ENCODE data around the gene ROR1. TPM values are rescaled to one million over a fixed set of nuclear protein-coding genes. Genes with fewer than 3 reads are reported as not detected.

ROR1 gene
- total RNA-seq, 1 donor from 2014 or later, result 0.26 TPM

DNA sequence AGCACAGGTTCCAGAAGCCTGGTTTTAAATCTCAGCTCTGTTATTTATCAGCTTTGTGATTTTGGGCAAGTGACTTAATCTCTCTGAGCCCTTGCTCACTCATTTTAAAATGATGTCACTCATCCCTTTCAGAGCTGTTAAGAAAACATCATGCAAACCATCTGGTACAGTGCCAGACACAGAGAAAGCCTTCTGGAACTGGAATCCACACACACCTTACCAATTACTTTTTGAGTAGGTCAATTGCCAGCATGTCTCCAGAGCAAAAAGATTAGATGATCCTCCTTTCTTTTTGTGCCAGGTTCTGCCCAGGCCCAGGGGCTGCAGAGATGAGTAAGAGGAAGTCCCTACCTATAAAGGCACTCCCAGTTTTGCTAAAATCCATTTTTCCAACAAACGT, 61.3 kb downstream of the ROR1 start:
- H3K4me3 ChIP-seq (ENCODE audit: low read depth, low read length), result no peak overlapping the region
- FAIRE-seq (no peak), DNase-seq (ENCODE audit: low read depth) (peak; percentile 17)
- no peaks in the 10 kb centered on the region for H3K36me3 ChIP-seq (ENCODE audit: control insufficient read depth, insufficient read depth, low read length)
- no peaks in the 10 kb centered on the region for H3K27me3 ChIP-seq (ENCODE audit: control insufficient read depth, insufficient read depth, low read length)
- TF ChIP-seq, protein P1, sequence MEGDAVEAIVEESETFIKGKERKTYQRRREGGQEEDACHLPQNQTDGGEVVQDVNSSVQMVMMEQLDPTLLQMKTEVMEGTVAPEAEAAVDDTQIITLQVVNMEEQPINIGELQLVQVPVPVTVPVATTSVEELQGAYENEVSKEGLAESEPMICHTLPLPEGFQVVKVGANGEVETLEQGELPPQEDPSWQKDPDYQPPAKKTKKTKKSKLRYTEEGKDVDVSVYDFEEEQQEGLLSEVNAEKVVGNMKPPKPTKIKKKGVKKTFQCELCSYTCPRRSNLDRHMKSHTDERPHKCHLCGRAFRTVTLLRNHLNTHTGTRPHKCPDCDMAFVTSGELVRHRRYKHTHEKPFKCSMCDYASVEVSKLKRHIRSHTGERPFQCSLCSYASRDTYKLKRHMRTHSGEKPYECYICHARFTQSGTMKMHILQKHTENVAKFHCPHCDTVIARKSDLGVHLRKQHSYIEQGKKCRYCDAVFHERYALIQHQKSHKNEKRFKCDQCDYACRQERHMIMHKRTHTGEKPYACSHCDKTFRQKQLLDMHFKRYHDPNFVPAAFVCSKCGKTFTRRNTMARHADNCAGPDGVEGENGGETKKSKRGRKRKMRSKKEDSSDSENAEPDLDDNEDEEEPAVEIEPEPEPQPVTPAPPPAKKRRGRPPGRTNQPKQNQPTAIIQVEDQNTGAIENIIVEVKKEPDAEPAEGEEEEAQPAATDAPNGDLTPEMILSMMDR (IDR thresholded peaks at IDR 0.05; ENCODE audit: insufficient read depth, low read length, severe bottlenecking), result no peak

DNA sequence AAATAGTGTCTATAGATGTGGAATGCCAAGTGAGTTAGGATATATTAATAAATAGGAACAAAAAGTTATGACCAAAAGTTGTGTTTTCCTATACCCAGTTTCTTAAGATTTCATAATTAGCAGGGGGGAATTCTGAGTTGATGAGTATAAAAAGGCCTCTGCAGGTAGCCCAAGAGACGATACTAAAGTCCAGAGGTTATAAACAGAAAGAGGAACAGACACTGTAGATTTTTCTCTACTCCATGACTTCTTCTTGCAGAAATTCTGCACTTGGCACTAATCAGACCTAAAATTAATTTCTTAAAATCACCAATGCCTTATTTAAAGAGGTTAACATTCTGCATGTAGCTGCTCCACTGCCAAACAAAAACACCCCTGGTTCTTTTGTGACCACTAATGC, 62.6 kb downstream of the ROR1 start:
- TF ChIP-seq, protein P1 (IDR thresholded peaks at IDR 0.05; ENCODE audit: insufficient read depth, low read length, severe bottlenecking), result no peak
- no peak for FAIRE-seq
- Histone ChIP-seq H3K4me3 (ENCODE audit: low read depth, low read length) (no peak overlapping the region), H3K36me3 (ENCODE audit: control insufficient read depth, insufficient read depth, low read length) (no peaks in the 10 kb centered on the region), H3K27me3 (ENCODE audit: control insufficient read depth, insufficient read depth, low read length) (no peaks in the 10 kb centered on the region)
- no peak for DNase-seq (ENCODE audit: low read depth)

DNA sequence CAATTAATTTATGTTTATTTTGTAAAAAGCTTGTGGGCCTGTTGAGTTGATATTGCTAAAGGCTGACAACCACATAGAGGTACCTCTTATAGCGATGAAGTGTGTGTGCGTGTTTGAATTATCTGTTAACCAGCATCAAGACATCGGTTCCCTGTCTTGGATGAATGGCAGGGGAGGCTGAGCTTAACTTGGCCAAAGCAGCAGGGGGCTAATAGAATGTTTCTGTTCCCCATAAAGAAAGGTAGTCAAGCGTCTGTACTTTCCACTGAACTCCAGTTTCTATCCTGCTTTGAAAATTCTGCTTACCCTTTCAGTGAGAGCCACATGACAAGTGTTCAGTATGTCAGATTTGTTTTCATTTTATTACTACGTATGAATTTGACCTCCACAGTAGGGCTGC, 63.0 kb downstream of the ROR1 start:
- no peak overlapping the region for H3K4me3 ChIP-seq (ENCODE audit: low read depth, low read length)
- DNase-seq (ENCODE audit: low read depth), result no peak
- no peaks in the 10 kb centered on the region for H3K36me3 ChIP-seq (ENCODE audit: control insufficient read depth, insufficient read depth, low read length)
- TF ChIP-seq, protein P1 (IDR thresholded peaks at IDR 0.05; ENCODE audit: insufficient read depth, low read length, severe bottlenecking), result no peak
- FAIRE-seq, result no peak
- no peaks in the 10 kb centered on the region for H3K27me3 ChIP-seq (ENCODE audit: control insufficient read depth, insufficient read depth, low read length)

DNA sequence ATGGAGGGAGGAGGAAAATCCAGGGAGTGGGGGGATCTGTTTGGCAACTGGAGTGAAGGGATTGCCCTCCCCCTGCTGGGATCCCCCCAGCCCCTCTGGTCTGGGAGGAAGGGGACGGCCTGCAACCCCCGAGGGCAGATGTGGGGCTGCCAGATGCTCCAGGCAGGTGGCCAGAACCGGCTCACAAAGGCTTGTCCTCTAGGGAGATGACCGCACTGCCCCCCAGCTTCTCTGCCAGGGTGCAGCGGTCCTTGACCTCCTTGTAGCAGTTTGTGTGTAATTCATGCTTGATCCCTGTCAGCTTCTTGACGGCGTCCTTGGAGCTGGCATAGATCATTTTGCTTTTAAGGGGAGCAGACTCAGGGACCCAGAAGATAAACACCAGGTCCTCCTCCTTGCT, 69.2 kb downstream of the ROR1 start:
- Histone ChIP-seq H3K36me3 (ENCODE audit: control insufficient read depth, insufficient read depth, low read length) (no peaks in the 10 kb centered on the region), H3K27me3 (ENCODE audit: control insufficient read depth, insufficient read depth, low read length) (no peaks in the 10 kb centered on the region), H3K4me3 (ENCODE audit: low read depth, low read length) (no peak overlapping the region)
- TF ChIP-seq, protein P1 (IDR thresholded peaks at IDR 0.05; ENCODE audit: insufficient read depth, low read length, severe bottlenecking), result no peak
- FAIRE-seq, result no peak
- DNase-seq (ENCODE audit: low read depth), result no peak

DNA sequence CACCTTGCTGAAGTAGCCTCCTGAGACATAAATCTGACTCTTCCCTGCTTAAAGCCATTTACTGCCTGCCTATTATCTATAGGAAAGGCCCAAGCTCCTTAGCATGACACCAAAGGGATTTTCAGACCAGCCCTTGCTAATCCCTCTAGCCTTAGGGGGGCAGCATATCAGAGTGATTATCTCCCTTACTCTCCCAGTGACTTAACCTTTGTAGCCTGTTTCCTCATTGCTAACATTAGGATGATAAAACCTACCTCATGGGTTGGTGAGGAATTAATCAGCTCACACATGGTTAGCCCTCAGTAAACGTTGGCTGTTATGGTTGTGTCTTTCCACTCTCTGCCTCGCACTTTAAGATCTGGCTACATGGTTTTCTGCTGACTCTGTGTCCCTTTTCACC, 70.1 kb downstream of the ROR1 start:
- Histone ChIP-seq H3K27me3 (ENCODE audit: control insufficient read depth, insufficient read depth, low read length) (no peaks in the 10 kb centered on the region), H3K4me3 (ENCODE audit: low read depth, low read length) (no peak overlapping the region), H3K36me3 (ENCODE audit: control insufficient read depth, insufficient read depth, low read length) (no peaks in the 10 kb centered on the region)
- TF ChIP-seq, protein P1 (IDR thresholded peaks at IDR 0.05; ENCODE audit: insufficient read depth, low read length, severe bottlenecking), result no peak
- FAIRE-seq (no peak), DNase-seq (ENCODE audit: low read depth) (no peak)

DNA sequence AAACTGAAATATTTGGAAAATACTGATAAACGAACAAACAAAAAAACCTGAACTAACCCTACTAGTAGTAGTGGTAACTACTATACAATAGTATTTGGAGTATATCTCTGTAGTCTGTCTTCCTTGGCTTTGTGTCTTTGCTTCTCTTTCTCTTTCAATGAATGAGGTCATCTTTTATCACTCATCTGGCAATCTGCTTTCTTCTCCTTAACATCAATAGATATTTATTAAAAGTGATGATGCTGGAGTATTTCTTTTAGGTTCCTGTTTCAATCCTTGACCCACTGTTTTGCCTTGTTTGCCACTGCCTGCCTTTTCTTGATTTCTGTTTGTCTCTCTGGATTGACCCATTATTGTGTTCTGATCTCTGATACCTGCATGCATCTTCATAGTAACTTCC, 71.5 kb downstream of the ROR1 start:
- Histone ChIP-seq H3K27me3 (ENCODE audit: control insufficient read depth, insufficient read depth, low read length) (no peaks in the 10 kb centered on the region), H3K36me3 (ENCODE audit: control insufficient read depth, insufficient read depth, low read length) (no peaks in the 10 kb centered on the region), H3K4me3 (ENCODE audit: low read depth, low read length) (no peak overlapping the region)
- TF ChIP-seq, protein P1 (IDR thresholded peaks at IDR 0.05; ENCODE audit: insufficient read depth, low read length, severe bottlenecking), result no peak
- FAIRE-seq, result no peak
- DNase-seq (ENCODE audit: low read depth), result no peak
